MM.1S (cell line): Measurements from ENCODE around the gene SLC19A3.
"Not testable (repeated sequence)": the region's sequence is repeated elsewhere in the genome, so short reads cannot be mapped to it uniquely, and the experiment has no call there.

ENCODE experiments used
- DNase-seq: peaks from one replicate; pipeline ENCODE4 v3.0.0-alpha.2; 2015
- H2AFZ ChIP-seq: fragments of 300-600 bp; sonication (generic); 2 replicates; pipeline ENCODE4 v1.6.0; 2016; ENCODE audit warnings: antibody characterized with exemption, low read length
- H3F3A ChIP-seq: fragments of 300-600 bp; sonication (generic); 2 replicates; pipeline ENCODE4 v1.6.1; 2016; ENCODE audit warnings: mild to moderate bottlenecking, antibody characterized with exemption, low read length, moderate library complexity, mixed read lengths; ENCODE audit not compliant: insufficient read depth
- H3K27ac ChIP-seq: fragments of 300-600 bp; sonication (generic); 2 replicates; pipeline ENCODE4 v1.5.1; 2016; ENCODE audit warnings: mild to moderate bottlenecking, low read length
- H3K27me3 ChIP-seq: fragments of 300-600 bp; sonication (generic); replicated peaks from 2 replicates; pipeline ENCODE4 v1.6.0; 2016; ENCODE audit warnings: low read length; ENCODE audit not compliant: insufficient read depth
- H3K36me3 ChIP-seq: fragments of 300-600 bp; sonication (generic); replicated peaks from 2 replicates; pipeline ENCODE4 v1.6.1; 2016; ENCODE audit warnings: mild to moderate bottlenecking, low read length, mixed read lengths; ENCODE audit not compliant: insufficient read depth
- H3K4me1 ChIP-seq: fragments of 300-600 bp; sonication (generic); 2 replicates; pipeline ENCODE4 v1.6.1; 2016; ENCODE audit warnings: low read length, mixed read lengths
- H3K4me2 ChIP-seq: fragments of 300-600 bp; sonication (generic); 2 replicates; pipeline ENCODE4 v1.6.0; 2016; ENCODE audit warnings: low read depth, low read length
- H3K4me3 ChIP-seq: fragments of 300-600 bp; sonication (generic); 2 replicates; pipeline ENCODE4 v1.5.1; 2016; ENCODE audit warnings: low read length, mixed read lengths
- H3K79me2 ChIP-seq: fragments of 300-600 bp; sonication (generic); 2 replicates; pipeline ENCODE4 v1.6.1; 2016; ENCODE audit warnings: mixed run types, low read length, mixed read lengths
- H3K9ac ChIP-seq: fragments of 300-600 bp; sonication (generic); 2 replicates; pipeline ENCODE4 v1.6.1; 2016; ENCODE audit warnings: low read length, mixed read lengths
- H3K9me2 ChIP-seq: fragments of 300-600 bp; sonication (generic); replicated peaks from 2 replicates; pipeline ENCODE4 v1.6.1; 2016; ENCODE audit warnings: mild to moderate bottlenecking, low read length, mixed read lengths; ENCODE audit not compliant: insufficient read depth
- H3K9me3 ChIP-seq: fragments of 300-600 bp; sonication (generic); replicated peaks from 2 replicates; pipeline ENCODE4 v1.6.1; 2016; ENCODE audit warnings: mild to moderate bottlenecking, low read length, mixed read lengths; ENCODE audit not compliant: insufficient read depth
- H4K20me1 ChIP-seq: fragments of 300-600 bp; sonication (generic); 2 replicates; pipeline ENCODE4 v1.6.1; 2016; ENCODE audit warnings: mild to moderate bottlenecking, low read length, moderate library complexity, mixed read lengths; ENCODE audit not compliant: insufficient read depth
- EZH2 ChIP-seq: fragments of 300-600 bp; sonication (generic); optimal IDR thresholded peaks from 2 replicates; pipeline ENCODE3; 2017; ENCODE audit warnings: low read depth, mild to moderate bottlenecking, antibody characterized with exemption, low read length, mixed read lengths
- EZH2phosphoT487 ChIP-seq: fragments of 300-600 bp; sonication (generic); IDR thresholded peaks from 2 replicates; pipeline ENCODE4 v1.6.1; 2018; ENCODE audit warnings: antibody characterized with exemption, low read length
- TF ChIP-seq, protein P1 (sequence below): fragments of 300-600 bp; sonication (generic); IDR thresholded peaks from 2 replicates; pipeline ENCODE4 v1.5.1; 2016; ENCODE audit warnings: antibody characterized with exemption, low read length, mixed read lengths

Gene SLC19A3

DNA sequence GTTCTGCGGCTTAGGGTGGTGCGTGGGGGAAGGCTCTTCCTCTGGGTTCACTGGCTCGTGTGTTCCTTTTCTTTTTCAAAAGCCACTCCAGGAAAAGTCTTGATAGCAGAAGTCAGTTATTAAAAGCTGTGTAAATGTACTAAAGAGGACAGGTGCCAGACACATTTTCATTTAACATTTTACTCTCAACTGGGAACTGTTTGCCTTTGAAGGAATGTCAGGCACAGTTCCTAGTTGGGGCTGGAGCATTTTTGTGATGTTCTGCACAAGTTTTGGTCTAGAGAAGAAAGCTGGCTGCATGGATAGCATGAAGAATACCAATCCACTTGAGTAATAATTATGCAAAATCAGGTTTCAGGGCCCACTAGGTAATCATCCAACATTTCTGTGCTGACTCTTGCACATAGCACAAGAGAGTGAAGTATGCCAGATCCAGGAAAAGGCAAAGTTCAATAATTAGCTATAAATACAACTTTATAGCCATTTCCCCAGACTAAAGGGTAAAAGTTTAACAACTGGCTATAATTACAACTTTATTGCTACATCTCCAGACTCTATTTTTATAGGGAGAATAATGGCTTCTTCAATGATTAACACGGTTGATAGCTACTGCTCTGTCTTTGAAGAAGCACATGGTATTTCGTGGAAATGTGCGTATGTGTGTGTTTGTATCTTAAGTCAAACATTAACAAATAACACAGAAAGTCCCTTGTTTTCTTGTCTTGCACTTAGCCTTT, 44.1 kb upstream of the SLC19A3 start:
- no peak for DNase-seq
- no peaks in the 10 kb centered on the region for H3F3A ChIP-seq
- H3K9ac ChIP-seq = no peak overlapping the region
- no peak overlapping the region for H3K4me3 ChIP-seq
- H4K20me1 ChIP-seq = no peaks in the 10 kb centered on the region
- H3K4me1 ChIP-seq = no peaks in the 10 kb centered on the region
- H3K9me3 ChIP-seq = no peaks in the 10 kb centered on the region
- no peak overlapping the region for H3K27ac ChIP-seq
- no peaks in the 10 kb centered on the region for H3K27me3 ChIP-seq
- H3K9me2 ChIP-seq = no peaks in the 10 kb centered on the region
- no peak overlapping the region for H3K4me2 ChIP-seq
- H2AFZ ChIP-seq = no peak overlapping the region
- H3K36me3 ChIP-seq = no peaks in the 10 kb centered on the region
- no peak for TF ChIP-seq EZH2
- TF ChIP-seq EZH2phosphoT487 = no peak
- TF ChIP-seq, protein P1, sequence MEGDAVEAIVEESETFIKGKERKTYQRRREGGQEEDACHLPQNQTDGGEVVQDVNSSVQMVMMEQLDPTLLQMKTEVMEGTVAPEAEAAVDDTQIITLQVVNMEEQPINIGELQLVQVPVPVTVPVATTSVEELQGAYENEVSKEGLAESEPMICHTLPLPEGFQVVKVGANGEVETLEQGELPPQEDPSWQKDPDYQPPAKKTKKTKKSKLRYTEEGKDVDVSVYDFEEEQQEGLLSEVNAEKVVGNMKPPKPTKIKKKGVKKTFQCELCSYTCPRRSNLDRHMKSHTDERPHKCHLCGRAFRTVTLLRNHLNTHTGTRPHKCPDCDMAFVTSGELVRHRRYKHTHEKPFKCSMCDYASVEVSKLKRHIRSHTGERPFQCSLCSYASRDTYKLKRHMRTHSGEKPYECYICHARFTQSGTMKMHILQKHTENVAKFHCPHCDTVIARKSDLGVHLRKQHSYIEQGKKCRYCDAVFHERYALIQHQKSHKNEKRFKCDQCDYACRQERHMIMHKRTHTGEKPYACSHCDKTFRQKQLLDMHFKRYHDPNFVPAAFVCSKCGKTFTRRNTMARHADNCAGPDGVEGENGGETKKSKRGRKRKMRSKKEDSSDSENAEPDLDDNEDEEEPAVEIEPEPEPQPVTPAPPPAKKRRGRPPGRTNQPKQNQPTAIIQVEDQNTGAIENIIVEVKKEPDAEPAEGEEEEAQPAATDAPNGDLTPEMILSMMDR = no peak
- no peaks in the 10 kb centered on the region for H3K79me2 ChIP-seq

DNA sequence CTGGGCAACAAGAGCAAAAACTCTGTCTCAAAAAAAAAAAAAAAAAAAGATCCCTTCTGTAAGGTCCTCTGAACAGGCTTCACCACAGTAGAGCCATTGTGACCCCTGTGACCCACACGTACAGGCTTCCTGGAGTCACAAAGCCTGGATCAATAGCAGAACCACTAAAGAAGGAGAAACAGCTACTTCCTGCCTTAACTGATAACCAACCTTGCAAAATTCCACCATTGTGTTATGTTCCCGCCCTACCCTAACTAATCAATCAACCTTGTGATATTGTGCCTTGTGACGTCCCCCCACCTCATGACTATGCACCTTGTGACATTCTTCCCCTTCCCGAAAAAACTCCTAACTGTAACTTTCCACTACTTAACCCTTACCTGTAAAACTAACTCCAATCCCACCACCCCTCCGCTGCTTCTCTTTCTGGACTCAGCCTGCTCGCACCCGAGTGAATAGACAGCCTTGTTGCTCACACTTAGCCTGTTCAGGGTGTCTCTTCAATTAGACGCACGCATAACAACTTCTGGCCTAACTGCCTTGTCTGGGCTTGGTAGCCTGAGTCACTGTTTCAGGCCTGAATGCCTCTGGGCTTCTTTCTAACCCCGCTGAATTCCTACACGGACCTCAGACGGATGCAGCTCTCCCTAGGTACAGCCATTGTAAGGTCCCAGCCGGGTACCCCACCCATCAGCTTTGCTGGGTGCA, 41.7 kb upstream of the SLC19A3 start:
- Histone ChIP-seq H3K4me3 (no peak overlapping the region), H3K27ac (no peak overlapping the region), H3F3A (no peaks in the 10 kb centered on the region), H2AFZ (no peak overlapping the region), H3K4me1 (no peaks in the 10 kb centered on the region), H3K27me3 (no peaks in the 10 kb centered on the region), H3K79me2 (no peaks in the 10 kb centered on the region), H3K36me3 (no peaks in the 10 kb centered on the region), H3K9ac (no peak overlapping the region), H4K20me1 (no peaks in the 10 kb centered on the region), H3K9me2 (no peaks in the 10 kb centered on the region), H3K4me2 (no peak overlapping the region), H3K9me3 (no peaks in the 10 kb centered on the region)
- no peak for DNase-seq
- TF ChIP-seq, protein P1 = no peak
- no peak for TF ChIP-seq EZH2phosphoT487
- TF ChIP-seq EZH2 = no peak

DNA sequence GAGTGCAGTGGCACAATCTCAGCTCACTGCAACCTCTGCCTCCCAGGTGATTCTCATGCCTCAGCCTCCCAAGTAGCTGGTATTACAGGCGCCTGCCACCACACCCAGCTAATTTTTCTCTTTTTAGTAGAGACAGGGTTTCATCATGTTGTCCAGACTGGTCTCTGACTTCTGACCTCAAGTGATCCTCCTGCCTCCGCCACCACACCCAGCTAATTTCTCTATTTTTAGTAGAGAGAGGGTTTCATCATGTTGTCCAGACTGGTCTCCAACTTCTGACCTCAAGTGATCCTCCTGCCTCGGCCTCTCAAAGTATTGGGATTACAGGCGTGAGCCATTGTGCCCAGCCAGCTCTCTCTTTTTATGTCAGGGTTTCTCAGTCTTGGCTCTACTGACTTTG, 38.4 kb upstream of the SLC19A3 start:
- H2AFZ ChIP-seq, H3F3A ChIP-seq, H4K20me1 ChIP-seq, H3K4me2 ChIP-seq, H3K27me3 ChIP-seq, H3K9ac ChIP-seq, DNase-seq, H3K79me2 ChIP-seq, H3K36me3 ChIP-seq, H3K4me3 ChIP-seq, H3K4me1 ChIP-seq, H3K9me3 ChIP-seq, H3K9me2 ChIP-seq, H3K27ac ChIP-seq: not testable (repeated sequence)

DNA sequence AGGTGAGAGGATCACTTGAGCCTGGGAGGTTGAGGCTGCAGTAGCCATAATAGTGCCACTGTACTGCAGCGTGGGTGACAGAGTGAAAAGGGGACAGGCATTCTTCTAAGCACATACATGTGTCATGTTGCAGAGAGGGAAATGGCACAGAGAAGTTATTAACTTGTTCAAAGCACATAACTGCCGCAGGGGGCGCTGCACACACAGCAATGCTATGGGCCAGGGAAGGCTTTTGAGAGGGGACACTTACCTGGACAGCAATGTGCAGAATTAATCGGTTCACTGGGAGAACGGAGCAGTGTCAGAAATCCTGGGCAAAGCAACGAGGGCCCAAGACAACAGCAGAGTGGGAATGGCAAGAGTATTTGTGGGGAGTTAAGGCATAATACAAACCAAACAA, 30.3 kb upstream of the SLC19A3 start:
- Histone ChIP-seq H2AFZ (no peak overlapping the region), H3K4me1 (no peaks in the 10 kb centered on the region), H3K9me3 (no peaks in the 10 kb centered on the region), H3K27me3 (no peaks in the 10 kb centered on the region), H3F3A (no peaks in the 10 kb centered on the region), H3K27ac (no peak overlapping the region), H4K20me1 (no peaks in the 10 kb centered on the region), H3K79me2 (no peaks in the 10 kb centered on the region), H3K9ac (no peak overlapping the region), H3K4me2 (no peak overlapping the region), H3K36me3 (no peaks in the 10 kb centered on the region), H3K4me3 (no peak overlapping the region), H3K9me2 (no peaks in the 10 kb centered on the region)
- TF ChIP-seq EZH2 = no peak
- TF ChIP-seq, protein P1 = peak; percentile 26; the same call in 1 of the 2 replicates
- DNase-seq = no peak
